NT2/D1 (cell line): ENCODE results near the gene TSN.

Source experiments
- YY1 ChIP-seq: IDR thresholded peaks from 2 replicates; pipeline ENCODE4 v1.6.1; 2011; ENCODE audit not compliant: insufficient read length, insufficient read depth
- ZNF274 ChIP-seq: IDR thresholded peaks from 2 replicates; pipeline ENCODE4 v1.6.1; 2011; ENCODE audit warnings: mild to moderate bottlenecking, low read depth, low read length

DNA sequence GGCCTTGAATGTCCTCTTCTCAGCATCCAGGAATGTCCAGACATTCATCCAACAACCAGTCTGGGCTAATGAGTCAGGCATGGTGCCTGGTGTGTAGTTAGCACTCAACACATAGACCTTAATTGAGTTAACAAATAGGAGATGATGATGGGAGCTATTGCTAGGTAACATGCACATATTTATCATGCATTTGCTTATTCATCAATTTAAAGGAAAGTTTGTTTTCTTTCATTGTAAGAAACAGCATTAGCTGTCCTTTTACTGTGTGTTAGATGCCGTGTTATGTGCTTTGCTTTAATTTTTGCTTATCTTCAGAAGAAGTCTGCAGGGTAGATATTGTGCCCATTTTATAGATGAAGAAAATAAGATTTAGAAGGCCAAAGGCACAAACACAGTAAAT lies 43.2 kb downstream of the TSN start:
- TF ChIP-seq ZNF274 (no peak), YY1 (no peak)
